Measurements from ENCODE around the gene KLHDC4. TPM values are rescaled to one million over a fixed set of nuclear protein-coding genes. Genes with fewer than 3 reads are reported as not detected.

Gene KLHDC4
- total and polyA plus RNA-seq, 2 experiments from 2014 or later, result 12.8 to 15.6 TPM

DNA sequence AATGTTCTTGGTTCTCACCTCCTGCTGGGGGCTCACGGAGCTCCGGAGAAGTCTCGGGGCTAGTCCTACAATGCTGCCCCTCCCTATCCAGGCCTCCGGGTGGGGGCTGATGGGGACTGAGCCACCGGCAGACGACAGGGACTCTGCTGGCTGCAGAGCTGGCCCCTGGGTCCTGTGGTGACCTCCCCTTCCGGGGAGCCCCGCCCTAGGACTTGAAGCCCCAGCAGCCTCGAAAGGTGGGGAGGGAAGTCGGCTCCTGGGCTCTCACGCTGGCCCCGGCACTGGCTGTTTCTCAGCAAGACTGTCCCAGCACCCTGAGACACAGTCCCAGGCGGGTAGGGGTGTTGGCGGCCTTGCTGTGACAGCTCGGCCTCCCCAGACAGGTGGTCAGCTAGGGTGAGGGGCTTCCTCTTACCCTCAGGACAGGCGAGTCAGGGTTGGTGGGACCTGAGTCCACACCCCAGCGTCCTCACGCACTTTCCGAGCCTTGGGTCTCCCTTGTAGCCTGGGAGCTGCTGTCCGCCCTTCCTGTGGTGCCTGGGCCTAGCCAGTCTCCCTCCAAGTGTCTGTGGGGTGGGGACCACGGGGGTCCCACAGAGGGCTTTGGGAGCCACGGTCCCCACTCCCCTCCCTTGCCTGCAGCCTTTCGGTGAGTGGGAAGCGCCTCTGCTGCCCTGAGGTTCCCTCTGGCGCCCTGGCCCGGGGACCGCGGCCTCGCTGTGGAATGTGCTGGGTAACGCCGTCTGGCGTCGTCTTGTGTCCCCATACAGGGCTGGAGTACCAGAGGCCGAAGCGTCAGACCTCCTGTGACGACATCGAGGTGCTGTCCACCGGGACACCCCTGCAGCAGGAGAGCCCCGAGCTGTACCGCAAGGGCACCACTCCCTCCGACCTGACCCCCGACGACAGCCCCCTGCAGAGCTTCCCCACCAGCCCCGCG is 76.6 kb downstream of the KLHDC4 start:
- Histone ChIP-seq H3K4me1 (ENCODE audit: insufficient read depth) (no peaks in the 10 kb centered on the region), H3K79me2 (no peaks in the 10 kb centered on the region), H3K27me3 (no peaks in the 10 kb centered on the region), H3K9me3 (ENCODE audit: low read depth) (no peaks in the 10 kb centered on the region), H3K36me3 (replicated peaks; ENCODE audit: insufficient read depth, low read depth) (no peaks in the 10 kb centered on the region), H3K9me2 (replicated peaks; ENCODE audit: insufficient read depth) (no peaks in the 10 kb centered on the region), H3K4me3 (no peak overlapping the region), H2AFZ (no peak overlapping the region), H3K4me2 (no peak overlapping the region), H4K20me1 (ENCODE audit: insufficient read depth, poor library complexity, severe bottlenecking) (no peaks in the 10 kb centered on the region), H3K27ac (no peak overlapping the region)
- no peak for DNase-seq (ENCODE audit: low spot score)
- 93% methylated on average over 23 of the region's 45 CpGs for WGBS (ENCODE audit: low lambda C conversion rate, missing lambda C conversion rate)
- no peak for TF ChIP-seq EZH2phosphoT487 (IDR thresholded peaks at IDR 0.05; ENCODE audit: low read depth, severe bottlenecking, unreplicated experiment)
- TF ChIP-seq, protein P1, sequence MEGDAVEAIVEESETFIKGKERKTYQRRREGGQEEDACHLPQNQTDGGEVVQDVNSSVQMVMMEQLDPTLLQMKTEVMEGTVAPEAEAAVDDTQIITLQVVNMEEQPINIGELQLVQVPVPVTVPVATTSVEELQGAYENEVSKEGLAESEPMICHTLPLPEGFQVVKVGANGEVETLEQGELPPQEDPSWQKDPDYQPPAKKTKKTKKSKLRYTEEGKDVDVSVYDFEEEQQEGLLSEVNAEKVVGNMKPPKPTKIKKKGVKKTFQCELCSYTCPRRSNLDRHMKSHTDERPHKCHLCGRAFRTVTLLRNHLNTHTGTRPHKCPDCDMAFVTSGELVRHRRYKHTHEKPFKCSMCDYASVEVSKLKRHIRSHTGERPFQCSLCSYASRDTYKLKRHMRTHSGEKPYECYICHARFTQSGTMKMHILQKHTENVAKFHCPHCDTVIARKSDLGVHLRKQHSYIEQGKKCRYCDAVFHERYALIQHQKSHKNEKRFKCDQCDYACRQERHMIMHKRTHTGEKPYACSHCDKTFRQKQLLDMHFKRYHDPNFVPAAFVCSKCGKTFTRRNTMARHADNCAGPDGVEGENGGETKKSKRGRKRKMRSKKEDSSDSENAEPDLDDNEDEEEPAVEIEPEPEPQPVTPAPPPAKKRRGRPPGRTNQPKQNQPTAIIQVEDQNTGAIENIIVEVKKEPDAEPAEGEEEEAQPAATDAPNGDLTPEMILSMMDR (IDR thresholded peaks at IDR 0.05; ENCODE audit: poor library complexity), result no peak
- no peak for TF ChIP-seq EZH2 (IDR thresholded peaks at IDR 0.05; ENCODE audit: borderline replicate concordance)

DNA sequence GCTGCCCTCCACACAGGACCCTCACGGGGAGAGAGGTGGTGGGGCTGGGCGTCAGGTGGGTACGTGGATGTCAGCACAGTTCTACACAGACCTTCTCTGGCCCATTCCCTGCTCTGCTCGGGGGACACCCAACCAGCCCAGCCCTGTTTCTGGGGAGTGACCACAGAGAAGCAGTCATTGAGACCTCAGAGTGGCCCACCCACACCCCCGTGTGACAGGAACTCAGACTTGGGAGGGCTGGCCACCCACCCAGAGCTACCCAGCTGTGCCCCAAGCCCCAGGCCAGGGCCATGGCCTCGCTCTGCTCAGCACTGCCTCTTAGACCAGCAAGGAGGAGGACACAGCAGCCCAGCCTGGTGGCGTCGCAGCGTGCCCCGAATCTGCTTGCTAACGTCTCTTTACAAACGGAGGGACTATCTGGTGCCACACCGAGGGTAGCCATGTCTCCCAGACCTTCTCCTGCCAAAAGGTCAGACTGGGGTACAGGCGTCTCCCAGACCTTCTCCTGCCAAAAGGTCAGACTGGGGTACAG is 77.7 kb downstream of the KLHDC4 start:
- Histone ChIP-seq H3K36me3 (replicated peaks; ENCODE audit: insufficient read depth, low read depth) (no peaks in the 10 kb centered on the region), H3K4me3 (no peak overlapping the region), H4K20me1 (ENCODE audit: insufficient read depth, poor library complexity, severe bottlenecking) (no peaks in the 10 kb centered on the region), H3K9me2 (replicated peaks; ENCODE audit: insufficient read depth) (no peaks in the 10 kb centered on the region), H3K79me2 (no peaks in the 10 kb centered on the region), H3K27ac (no peak overlapping the region), H3K4me2 (no peak overlapping the region), H3K9me3 (ENCODE audit: low read depth) (no peaks in the 10 kb centered on the region), H2AFZ (no peak overlapping the region), H3K27me3 (no peaks in the 10 kb centered on the region), H3K4me1 (ENCODE audit: insufficient read depth) (no peaks in the 10 kb centered on the region)
- 94% methylated on average over 14 of the region's 14 CpGs for WGBS (ENCODE audit: low lambda C conversion rate, missing lambda C conversion rate)
- no peak for TF ChIP-seq EZH2 (IDR thresholded peaks at IDR 0.05; ENCODE audit: borderline replicate concordance)
- no peak for DNase-seq (ENCODE audit: low spot score)

- Histone ChIP-seq H3K27ac (no peak overlapping the region), H3K36me3 (replicated peaks; ENCODE audit: insufficient read depth, low read depth) (no peaks in the 10 kb centered on the region), H3K79me2 (no peaks in the 10 kb centered on the region), H3K9me3 (ENCODE audit: low read depth) (no peaks in the 10 kb centered on the region), H3K9me2 (replicated peaks; ENCODE audit: insufficient read depth) (no peaks in the 10 kb centered on the region), H3K27me3 (no peaks in the 10 kb centered on the region), H2AFZ (no peak overlapping the region), H4K20me1 (ENCODE audit: insufficient read depth, poor library complexity, severe bottlenecking) (no peaks in the 10 kb centered on the region), H3K4me1 (ENCODE audit: insufficient read depth) (no peaks in the 10 kb centered on the region), H3K4me2 (no peak overlapping the region), H3K4me3 (no peak overlapping the region)
- no peak for DNase-seq (ENCODE audit: low spot score)
- 86% methylated on average over 29 of the region's 31 CpGs for WGBS (ENCODE audit: low lambda C conversion rate, missing lambda C conversion rate)
- TF ChIP-seq, protein P1 (IDR thresholded peaks at IDR 0.05; ENCODE audit: poor library complexity), result no peak
- TF ChIP-seq EZH2phosphoT487 (IDR thresholded peaks at IDR 0.05; ENCODE audit: low read depth, severe bottlenecking, unreplicated experiment) (no peak), EZH2 (IDR thresholded peaks at IDR 0.05; ENCODE audit: borderline replicate concordance) (no peak)
Measured at GRCh38 chr16:87687126-87687910, 78.5 kb downstream of the KLHDC4 start.

All from hepatocyte (in vitro differentiated cells).